ENCODE measurements around the gene TPI1.
"Not testable (repeated sequence)": the region's sequence is repeated elsewhere in the genome, so short reads cannot be mapped to it uniquely, and the experiment has no call there.

Gene TPI1

DNA sequence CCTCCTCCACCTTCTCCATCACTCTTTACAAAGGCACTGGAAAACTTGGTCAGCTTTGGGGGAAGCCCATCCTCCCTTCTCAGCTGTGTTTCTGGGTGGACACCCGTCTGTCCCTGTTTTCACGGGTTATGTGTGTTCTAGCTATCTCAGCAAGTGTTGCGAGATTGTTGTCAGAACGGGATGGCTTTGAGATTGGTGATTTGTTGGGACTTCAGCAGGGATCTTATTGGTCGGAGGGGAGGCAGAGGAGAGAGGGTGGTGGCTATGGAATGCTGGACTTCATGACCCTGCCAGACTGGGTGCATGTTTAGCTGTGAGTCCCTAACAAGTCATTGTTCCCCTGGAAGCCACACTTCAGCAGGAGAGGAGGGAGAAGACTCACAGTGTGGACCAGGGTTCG is 13.3 kb upstream of the TPI1 start:
- DNase-seq (ENCODE audit: low read depth in 1 of 2, low spot score in 1 of 2) = no peak
- in situ Hi-C loops (cut with HindIII; ENCODE audit: low pct_unique_long_range_greater_than_20kb, low sequenced_read_pairs) = no loop called here
- TF ChIP-seq JUND (IDR thresholded peaks at IDR 0.05; ENCODE audit: low read depth) = no peak

DNA sequence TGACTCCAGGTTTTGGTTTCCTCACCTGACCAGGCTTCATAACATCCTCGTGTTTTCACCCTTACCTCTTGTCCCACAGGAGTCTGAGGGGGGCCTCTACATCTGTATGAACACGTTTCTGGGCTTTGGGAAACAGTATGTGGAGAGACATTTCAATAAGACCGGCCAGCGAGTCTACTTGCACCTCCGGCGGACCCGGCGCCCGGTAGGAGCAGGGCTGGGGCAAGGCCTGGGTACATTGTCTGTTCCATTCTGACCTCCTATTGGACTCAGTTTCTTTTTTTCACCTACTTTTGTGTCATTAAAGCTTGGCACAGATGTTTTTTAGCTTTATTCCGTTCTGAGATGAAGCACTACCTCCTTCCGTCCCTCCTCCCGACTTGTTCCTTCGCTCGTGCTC is 12.0 kb upstream of the TPI1 start:
- TF ChIP-seq JUND (IDR thresholded peaks at IDR 0.05; ENCODE audit: low read depth) = no peak
- DNase-seq (ENCODE audit: low read depth in 1 of 2, low spot score in 1 of 2) = no peak
- in situ Hi-C loops (cut with HindIII; ENCODE audit: low pct_unique_long_range_greater_than_20kb, low sequenced_read_pairs) = no loop called here

DNA sequence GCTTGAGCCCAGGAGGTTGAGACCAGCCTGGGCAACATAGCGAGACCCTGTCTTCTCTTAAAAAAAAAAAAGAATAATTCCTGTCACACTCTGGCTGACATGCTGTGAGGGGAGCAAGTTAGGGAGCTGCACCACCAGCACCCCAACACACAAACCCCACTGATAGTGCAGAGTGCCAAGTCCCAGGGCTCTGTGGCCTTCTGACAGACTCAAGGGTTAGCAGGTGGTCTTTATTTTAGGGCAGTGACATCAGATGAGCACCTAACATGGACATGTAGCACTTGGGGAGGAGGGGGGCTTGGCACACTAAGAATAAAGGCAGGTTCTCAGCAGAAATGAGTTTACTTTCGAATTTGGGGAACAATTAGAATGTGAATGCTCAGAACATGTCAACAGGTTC is 8.5 kb upstream of the TPI1 start:
- no peak for TF ChIP-seq JUND (IDR thresholded peaks at IDR 0.05; ENCODE audit: low read depth)
- in situ Hi-C loops (cut with HindIII; ENCODE audit: low pct_unique_long_range_greater_than_20kb, low sequenced_read_pairs) = no loop called here
- DNase-seq (ENCODE audit: low read depth in 1 of 2, low spot score in 1 of 2) = no peak

DNA sequence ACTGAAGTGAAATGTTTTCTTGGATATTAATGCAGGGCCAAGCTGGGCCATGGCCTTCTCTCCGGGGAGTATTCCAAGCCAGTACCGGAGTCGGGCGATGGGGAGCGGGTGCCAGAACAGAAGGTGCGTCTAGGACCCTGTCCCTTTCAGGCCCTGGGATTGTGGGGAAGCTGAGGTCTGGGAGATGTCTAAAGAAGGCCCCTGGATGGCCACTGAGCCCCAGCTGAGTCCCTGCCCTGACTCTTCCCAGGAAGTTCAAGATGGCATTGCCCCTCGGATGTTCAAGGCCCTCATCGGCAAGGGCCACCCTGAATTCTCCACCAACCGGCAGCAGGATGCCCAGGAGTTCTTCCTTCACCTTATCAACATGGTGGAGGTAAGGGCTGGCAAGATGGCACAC is 7.2 kb upstream of the TPI1 start:
- in situ Hi-C loops (cut with HindIII; ENCODE audit: low pct_unique_long_range_greater_than_20kb, low sequenced_read_pairs) = no loop called here
- no peak for DNase-seq (ENCODE audit: low read depth in 1 of 2, low spot score in 1 of 2)
- no peak for TF ChIP-seq JUND (IDR thresholded peaks at IDR 0.05; ENCODE audit: low read depth)

DNA sequence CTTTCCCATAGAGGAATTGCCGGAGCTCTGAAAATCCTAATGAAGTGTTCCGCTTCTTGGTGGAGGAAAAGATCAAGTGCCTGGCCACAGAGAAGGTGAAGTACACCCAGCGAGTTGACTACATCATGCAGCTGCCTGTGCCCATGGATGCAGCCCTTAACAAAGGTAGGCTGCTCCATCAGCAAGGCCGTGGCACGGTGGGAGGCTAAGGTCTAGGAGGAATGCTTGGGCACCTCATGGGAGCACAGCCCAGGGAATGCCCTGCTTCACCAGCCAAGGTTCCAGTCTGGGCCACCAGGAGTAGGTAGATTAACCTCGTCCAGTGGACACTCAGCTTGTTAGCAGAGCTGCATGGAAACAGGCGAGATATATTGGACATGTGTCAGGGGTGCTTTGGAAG is 6.4 kb upstream of the TPI1 start:
- in situ Hi-C loops (cut with HindIII; ENCODE audit: low pct_unique_long_range_greater_than_20kb, low sequenced_read_pairs) = no loop called here
- DNase-seq (ENCODE audit: low read depth in 1 of 2, low spot score in 1 of 2) = no peak
- TF ChIP-seq JUND (IDR thresholded peaks at IDR 0.05; ENCODE audit: low read depth) = no peak

DNA sequence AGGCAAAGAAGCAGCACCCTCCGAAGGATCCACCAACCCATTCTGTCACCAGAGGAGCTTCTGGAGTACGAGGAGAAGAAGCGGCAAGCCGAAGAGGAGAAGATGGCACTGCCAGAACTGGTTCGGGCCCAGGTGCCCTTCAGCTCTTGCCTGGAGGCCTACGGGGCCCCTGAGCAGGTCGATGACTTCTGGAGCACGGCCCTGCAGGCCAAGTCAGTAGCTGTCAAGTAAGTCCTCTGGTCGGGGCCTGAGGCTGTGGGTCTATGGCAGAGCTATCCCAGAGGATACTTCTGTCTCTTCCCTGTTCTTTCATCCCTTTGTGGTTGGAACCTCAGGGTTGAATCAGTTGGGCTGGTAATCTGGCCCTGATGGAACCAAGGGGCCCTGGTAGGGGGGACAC is 5.9 kb upstream of the TPI1 start:
- DNase-seq (ENCODE audit: low read depth in 1 of 2, low spot score in 1 of 2) = no peak
- TF ChIP-seq JUND (IDR thresholded peaks at IDR 0.05; ENCODE audit: low read depth) = no peak
- in situ Hi-C loops (cut with HindIII; ENCODE audit: low pct_unique_long_range_greater_than_20kb, low sequenced_read_pairs) = no loop called here

DNA sequence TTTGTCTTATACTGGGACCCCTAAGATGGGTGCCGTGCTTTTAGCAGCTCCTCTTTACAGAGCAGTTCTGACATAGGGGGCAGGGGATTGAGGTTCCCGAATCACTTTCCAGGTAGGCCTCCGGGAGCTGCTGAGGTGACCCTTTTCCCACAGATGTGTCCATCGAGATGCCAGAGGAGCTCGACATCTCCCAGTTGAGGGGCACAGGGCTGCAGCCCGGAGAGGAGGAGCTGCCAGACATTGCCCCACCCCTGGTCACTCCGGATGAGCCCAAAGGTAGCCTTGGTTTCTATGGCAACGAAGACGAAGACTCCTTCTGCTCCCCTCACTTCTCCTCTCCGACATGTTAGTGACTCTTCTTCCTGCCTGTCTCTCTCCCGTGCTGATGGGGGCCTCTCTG is 4.3 kb upstream of the TPI1 start:
- no peak for TF ChIP-seq JUND (IDR thresholded peaks at IDR 0.05; ENCODE audit: low read depth)
- in situ Hi-C loops (cut with HindIII; ENCODE audit: low pct_unique_long_range_greater_than_20kb, low sequenced_read_pairs) = no loop called here

DNA sequence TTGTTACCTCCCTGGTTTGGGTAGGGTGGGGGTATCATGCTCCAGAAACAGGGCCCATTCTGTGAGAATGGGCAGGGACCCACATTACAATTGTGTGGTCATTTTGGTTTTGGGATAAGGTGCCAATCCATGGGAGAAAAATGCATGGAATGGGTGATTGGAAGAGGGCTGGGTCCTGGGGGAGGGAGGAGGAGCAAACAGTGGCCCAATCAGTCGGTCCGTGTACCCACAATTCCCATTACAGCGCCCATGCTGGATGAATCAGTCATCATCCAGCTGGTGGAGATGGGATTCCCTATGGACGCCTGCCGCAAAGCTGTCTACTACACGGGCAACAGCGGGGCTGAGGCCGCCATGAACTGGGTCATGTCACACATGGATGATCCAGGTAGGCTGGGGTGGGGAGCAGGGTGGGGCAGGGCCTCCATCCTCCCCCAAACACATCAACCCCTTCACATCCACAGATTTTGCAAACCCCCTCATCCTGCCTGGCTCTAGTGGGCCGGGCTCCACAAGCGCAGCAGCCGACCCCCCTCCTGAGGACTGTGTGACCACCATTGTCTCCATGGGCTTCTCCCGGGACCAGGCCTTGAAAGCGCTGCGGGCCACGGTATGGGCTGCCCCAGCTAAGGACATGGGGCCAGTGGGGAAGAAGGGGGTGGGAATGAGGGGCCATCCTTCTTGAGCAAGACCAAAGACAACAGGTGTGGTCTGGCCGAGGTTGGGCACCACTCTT is 3.6 kb upstream of the TPI1 start:
- no peak for TF ChIP-seq JUND (IDR thresholded peaks at IDR 0.05; ENCODE audit: low read depth)
- DNase-seq (ENCODE audit: low read depth in 1 of 2, low spot score in 1 of 2) = no peak

More for the DNA sequence above, 4.3 kb upstream of the TPI1 start:
- no peak for DNase-seq (ENCODE audit: low read depth in 1 of 2, low spot score in 1 of 2)

DNA sequence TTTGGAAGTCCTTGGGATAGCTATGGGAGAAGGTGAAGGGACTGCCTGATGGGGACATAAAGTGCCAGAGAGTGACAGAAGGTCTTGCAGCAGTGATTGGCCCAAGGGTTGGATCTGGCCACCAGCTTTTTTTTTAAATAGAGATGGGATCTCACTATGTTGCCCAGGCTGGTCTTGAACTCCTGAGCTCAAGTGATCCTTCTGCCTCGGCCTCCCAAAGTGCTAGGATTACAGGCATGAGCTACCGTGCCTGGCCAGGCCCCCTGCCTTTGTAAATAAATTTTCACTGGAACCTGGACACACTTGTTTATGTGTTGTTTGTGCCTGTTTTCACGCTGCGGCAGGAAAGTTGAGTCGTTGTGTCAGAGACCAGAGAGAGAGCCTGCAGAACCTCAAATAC is 2.0 kb upstream of the TPI1 start:
- DNase-seq (ENCODE audit: low read depth in 1 of 2, low spot score in 1 of 2); in situ Hi-C loops (cut with HindIII; ENCODE audit: low pct_unique_long_range_greater_than_20kb, low sequenced_read_pairs): not testable (repeated sequence)

More for the DNA sequence above, 3.6 kb upstream of the TPI1 start:
- in situ Hi-C loops (cut with HindIII; ENCODE audit: low pct_unique_long_range_greater_than_20kb, low sequenced_read_pairs) = no loop called here

DNA sequence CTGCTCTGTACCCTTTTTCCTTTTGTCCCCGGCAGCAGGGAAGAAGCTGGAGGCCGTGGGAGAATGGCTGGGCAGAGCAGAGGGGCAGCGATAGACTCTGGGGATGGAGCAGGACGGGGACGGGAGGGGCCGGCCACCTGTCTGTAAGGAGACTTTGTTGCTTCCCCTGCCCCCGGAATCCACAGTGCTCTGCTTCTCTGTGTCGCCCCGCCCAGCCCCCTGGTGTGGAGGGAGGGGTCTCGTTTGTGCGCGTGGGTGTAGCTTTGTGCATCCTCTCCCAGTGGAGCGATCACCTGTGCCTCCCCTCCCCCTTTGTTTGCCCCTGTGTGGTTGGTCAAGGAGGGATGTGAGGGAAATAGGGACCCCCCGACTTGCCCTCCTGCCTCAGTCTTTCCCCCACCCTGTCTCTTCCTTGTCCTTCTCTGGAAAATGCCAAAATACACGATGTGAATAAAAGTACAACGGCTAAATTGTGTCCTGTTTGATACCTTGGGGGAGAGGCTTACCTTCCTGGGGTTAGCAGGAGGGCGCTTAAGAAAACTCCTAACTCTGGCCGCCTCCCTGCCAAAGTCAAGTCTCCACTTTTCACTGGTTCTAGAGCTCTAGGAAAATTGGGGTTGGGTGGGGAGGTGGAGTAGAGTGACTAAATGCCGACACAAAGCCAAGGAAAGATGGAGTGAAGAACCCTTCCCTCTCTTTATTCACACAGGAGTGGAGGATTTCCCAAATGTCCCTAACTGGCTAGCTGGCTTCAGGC is 990 bp upstream of the TPI1 start:
- no peak for DNase-seq (ENCODE audit: low read depth in 1 of 2, low spot score in 1 of 2)
- TF ChIP-seq JUND (IDR thresholded peaks at IDR 0.05; ENCODE audit: low read depth) = no peak
- in situ Hi-C loops (cut with HindIII; ENCODE audit: low pct_unique_long_range_greater_than_20kb, low sequenced_read_pairs) = no loop called here

DNA sequence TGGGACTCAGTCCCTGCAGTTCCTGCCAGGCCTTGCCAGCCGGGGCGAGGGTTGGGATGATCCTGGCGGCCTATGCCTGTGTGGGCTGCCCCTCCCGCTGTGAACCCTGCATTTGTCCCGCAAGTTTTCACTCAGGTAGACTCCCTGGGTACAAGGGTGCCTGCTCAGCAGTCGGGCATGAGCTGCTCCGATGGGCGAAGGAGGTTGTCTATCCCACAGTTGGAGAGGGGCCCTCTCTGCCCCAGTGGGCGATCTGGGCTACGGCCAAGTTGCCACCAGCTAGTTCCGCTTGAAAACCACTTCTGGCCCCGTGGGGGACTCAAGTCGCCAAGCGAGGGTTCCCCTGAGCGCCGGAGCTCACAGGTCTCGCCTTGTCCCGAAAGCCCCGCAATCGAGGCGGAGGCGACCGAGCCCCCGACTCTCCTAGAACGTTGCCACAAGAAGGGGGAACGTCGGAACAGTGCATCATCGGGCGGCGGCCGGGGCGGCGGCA is 365 bp upstream of the TPI1 start:
- in situ Hi-C loops (cut with HindIII; ENCODE audit: low pct_unique_long_range_greater_than_20kb, low sequenced_read_pairs) = no loop called here
- DNase-seq (ENCODE audit: low read depth in 1 of 2, low spot score in 1 of 2) = no peak
- TF ChIP-seq JUND (IDR thresholded peaks at IDR 0.05; ENCODE audit: low read depth) = no peak

DNA sequence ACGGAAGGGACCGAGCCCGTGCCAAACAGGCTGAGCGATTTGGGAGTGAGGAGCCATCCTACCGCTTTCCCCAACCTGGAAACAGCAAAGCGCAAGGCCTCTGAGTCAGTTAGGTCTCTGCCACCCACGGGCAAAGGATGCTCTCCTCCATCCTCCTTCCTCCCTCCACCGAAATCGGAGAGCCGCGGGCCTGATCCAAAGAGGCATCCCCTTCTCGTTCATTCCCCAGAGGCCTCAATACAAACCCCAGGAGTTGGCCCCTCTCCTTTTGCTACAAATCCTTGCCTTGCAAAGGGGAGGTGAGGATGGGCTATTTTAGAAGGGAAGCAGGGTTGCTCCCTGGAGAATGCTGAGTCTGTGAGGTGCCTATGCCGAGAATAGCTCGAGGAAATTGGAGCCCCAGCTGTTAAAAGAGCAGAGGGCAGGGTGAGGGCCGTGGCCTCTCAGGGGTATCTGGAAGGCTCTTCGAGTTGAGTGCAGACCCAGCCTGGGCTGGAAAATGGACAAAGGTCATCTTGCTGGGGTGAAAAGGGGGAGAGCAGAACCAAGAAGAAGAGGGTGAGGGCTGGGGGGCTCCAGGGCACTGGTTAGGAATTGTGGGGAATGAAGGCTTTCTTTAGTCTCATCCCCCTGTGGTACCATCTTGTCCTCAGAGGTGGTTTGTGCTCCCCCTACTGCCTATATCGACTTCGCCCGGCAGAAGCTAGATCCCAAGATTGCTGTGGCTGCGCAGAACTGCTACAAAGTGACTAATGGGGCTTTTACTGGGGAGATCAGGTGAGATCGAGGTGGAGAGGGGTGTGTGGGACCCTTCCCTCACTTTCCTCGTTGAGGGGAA is 1.1 kb downstream of the TPI1 start:
- in situ Hi-C loops (cut with HindIII; ENCODE audit: low pct_unique_long_range_greater_than_20kb, low sequenced_read_pairs) = no loop called here
- no peak for TF ChIP-seq JUND (IDR thresholded peaks at IDR 0.05; ENCODE audit: low read depth)
- DNase-seq (ENCODE audit: low read depth in 1 of 2, low spot score in 1 of 2) = no peak

Data from T47D (cell line).